Astrocyte (in vitro differentiated cells and primary cell): ENCODE results near the gene SMIM23. TPM values are rescaled to one million over a fixed set of nuclear protein-coding genes. Genes with fewer than 3 reads are reported as not detected.

ENCODE experiments used
- DNase-seq: peaks from one replicate; pipeline ENCODE4 v3.0.0-alpha.2; 2010; ENCODE audit warnings: low read depth
- FAIRE-seq: peaks from 2 replicates; lab custom pipeline; 2011; peaks lifted over from hg19 to GRCh38; lab: Jason Lieb, UNC
- H2AFZ ChIP-seq: 2 replicates; pipeline ENCODE4 v1.6.0; 2012; ENCODE audit warnings: low read depth, low read length, inconsistent platforms
- H3K27ac ChIP-seq: 2 replicates; pipeline ENCODE4 v1.5.1; 2011; ENCODE audit warnings: low read depth, low read length, inconsistent platforms
- H3K27me3 ChIP-seq: 2 replicates; pipeline ENCODE4 v1.6.0; 2011; ENCODE audit warnings: low read length, inconsistent platforms; ENCODE audit not compliant: insufficient read depth
- H3K36me3 ChIP-seq: 2 replicates; pipeline ENCODE4 v1.5.1; 2011; ENCODE audit warnings: low read length, inconsistent platforms; ENCODE audit not compliant: insufficient read depth
- H3K4me1 ChIP-seq: 2 replicates; pipeline ENCODE4 v1.5.1; 2011; ENCODE audit warnings: low read length, inconsistent platforms; ENCODE audit not compliant: insufficient read depth
- H3K4me2 ChIP-seq: 2 replicates; pipeline ENCODE4 v1.6.0; 2012; ENCODE audit warnings: low read length, inconsistent platforms
- H3K4me3 ChIP-seq: 2 replicates; pipeline ENCODE4 v1.5.1; 2011; ENCODE audit warnings: low read depth, mild to moderate bottlenecking, low read length, inconsistent platforms; ENCODE audit not compliant: insufficient read depth
- H3K79me2 ChIP-seq: 2 replicates; pipeline ENCODE4 v1.6.0; 2012; ENCODE audit warnings: mild to moderate bottlenecking, low read length, inconsistent platforms; ENCODE audit not compliant: insufficient read depth
- H3K9ac ChIP-seq: 2 replicates; pipeline ENCODE4 v1.6.0; 2012; ENCODE audit warnings: mild to moderate bottlenecking, low read length, inconsistent platforms
- H3K9me3 ChIP-seq: 2 replicates; pipeline ENCODE4 v1.5.1; 2012; ENCODE audit warnings: low read depth, mild to moderate bottlenecking, low read length, inconsistent platforms; ENCODE audit not compliant: insufficient read depth
- H4K20me1 ChIP-seq: 2 replicates; pipeline ENCODE4 v1.6.0; 2012; ENCODE audit warnings: low read length, inconsistent platforms; ENCODE audit not compliant: insufficient read depth
- H3K27ac Mint-ChIP-seq: one replicate; pipeline ENCODE4 v1.8.0; 2021; ENCODE audit warnings: mild to moderate bottlenecking, mixed read lengths; ENCODE audit not compliant: unreplicated experiment
- H3K27me3 Mint-ChIP-seq: one replicate; pipeline ENCODE4 v1.8.0; 2021; ENCODE audit warnings: low read depth, mixed read lengths; ENCODE audit not compliant: unreplicated experiment
- H3K36me3 Mint-ChIP-seq: one replicate; pipeline ENCODE4 v1.8.0; 2021; ENCODE audit warnings: low read depth, mixed read lengths; ENCODE audit not compliant: unreplicated experiment
- H3K4me1 Mint-ChIP-seq: one replicate; pipeline ENCODE4 v1.8.0; 2021; ENCODE audit warnings: low read depth, mixed read lengths; ENCODE audit not compliant: unreplicated experiment
- H3K4me3 Mint-ChIP-seq: one replicate; pipeline ENCODE4 v1.8.0; 2021; ENCODE audit warnings: mild to moderate bottlenecking, moderate library complexity, mixed read lengths; ENCODE audit not compliant: unreplicated experiment
- H3K9me3 Mint-ChIP-seq: one replicate; pipeline ENCODE4 v1.8.0; 2021; ENCODE audit warnings: mild to moderate bottlenecking, mixed read lengths; ENCODE audit not compliant: unreplicated experiment
- EZH2 ChIP-seq: IDR thresholded peaks from 2 replicates; pipeline ENCODE4 v1.6.1; 2012; ENCODE audit warnings: mild to moderate bottlenecking, low read length, inconsistent platforms; ENCODE audit not compliant: insufficient read depth
- total RNA-seq: library from RNA; stranded (reverse); gene quantifications from 2 replicates; pipeline ENCODE4 v1.2.1, GENCODE V29; 2021
- TF ChIP-seq, protein P1 (sequence below): IDR thresholded peaks from 2 replicates; pipeline ENCODE4 v1.5.1; 2011; ENCODE audit warnings: low read depth, mild to moderate bottlenecking, inconsistent platforms, low read length, moderate library complexity; ENCODE audit not compliant: insufficient read depth

The SMIM23 gene
- total RNA-seq, 1 donor from 2014 or later: not detected

DNA sequence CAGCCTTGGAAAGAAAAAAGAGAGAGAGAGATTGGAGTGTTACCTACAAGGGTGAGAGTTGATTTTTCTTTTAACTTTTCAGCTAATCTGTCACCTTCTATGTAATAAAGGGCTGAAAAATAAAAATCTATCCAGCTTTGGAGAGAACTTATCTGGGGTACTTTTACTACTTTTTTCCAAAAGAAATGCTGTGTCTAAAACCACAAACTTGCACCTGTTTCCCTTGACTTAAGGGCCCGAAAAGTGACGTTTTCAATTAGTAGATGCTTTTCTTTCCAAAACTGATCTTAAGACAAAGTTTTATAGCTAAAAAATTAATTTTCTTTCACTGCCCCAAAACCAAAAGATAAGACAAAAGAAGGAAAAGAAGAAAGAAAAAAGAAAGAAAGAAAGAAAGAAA is 48.8 kb downstream of the SMIM23 start:
- Histone ChIP-seq H3K9me3 (no peaks in the 10 kb centered on the region), H3K4me3 (no peak overlapping the region), H3K79me2 (no peaks in the 10 kb centered on the region), H3K27ac (no peak overlapping the region), H3K27me3 (no peaks in the 10 kb centered on the region), H3K9ac (no peak overlapping the region), H3K36me3 (no peaks in the 10 kb centered on the region), H2AFZ (no peak overlapping the region), H3K4me2 (no peak overlapping the region), H4K20me1 (no peaks in the 10 kb centered on the region), H3K4me1 (no peaks in the 10 kb centered on the region)
- Mint-ChIP-seq H3K27me3 (peaks cover 7% of the 10 kb centered on the region), H3K4me3 (no peak overlapping the region), H3K27ac (no peak overlapping the region), H3K9me3 (peaks cover 13% of the 10 kb centered on the region), H3K4me1 (no peaks in the 10 kb centered on the region), H3K36me3 (peaks cover 7% of the 10 kb centered on the region)
- TF ChIP-seq EZH2: no peak
- TF ChIP-seq, protein P1, sequence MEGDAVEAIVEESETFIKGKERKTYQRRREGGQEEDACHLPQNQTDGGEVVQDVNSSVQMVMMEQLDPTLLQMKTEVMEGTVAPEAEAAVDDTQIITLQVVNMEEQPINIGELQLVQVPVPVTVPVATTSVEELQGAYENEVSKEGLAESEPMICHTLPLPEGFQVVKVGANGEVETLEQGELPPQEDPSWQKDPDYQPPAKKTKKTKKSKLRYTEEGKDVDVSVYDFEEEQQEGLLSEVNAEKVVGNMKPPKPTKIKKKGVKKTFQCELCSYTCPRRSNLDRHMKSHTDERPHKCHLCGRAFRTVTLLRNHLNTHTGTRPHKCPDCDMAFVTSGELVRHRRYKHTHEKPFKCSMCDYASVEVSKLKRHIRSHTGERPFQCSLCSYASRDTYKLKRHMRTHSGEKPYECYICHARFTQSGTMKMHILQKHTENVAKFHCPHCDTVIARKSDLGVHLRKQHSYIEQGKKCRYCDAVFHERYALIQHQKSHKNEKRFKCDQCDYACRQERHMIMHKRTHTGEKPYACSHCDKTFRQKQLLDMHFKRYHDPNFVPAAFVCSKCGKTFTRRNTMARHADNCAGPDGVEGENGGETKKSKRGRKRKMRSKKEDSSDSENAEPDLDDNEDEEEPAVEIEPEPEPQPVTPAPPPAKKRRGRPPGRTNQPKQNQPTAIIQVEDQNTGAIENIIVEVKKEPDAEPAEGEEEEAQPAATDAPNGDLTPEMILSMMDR: no peak
- DNase-seq: no peak
- no peak for FAIRE-seq

- Histone ChIP-seq H3K4me1 (no peaks in the 10 kb centered on the region), H2AFZ (no peak overlapping the region)
- no peak overlapping the region for H3K27ac Mint-ChIP-seq
These were observed 49.4 kb downstream of the SMIM23 start for GRCh38 chr5:171835066-171835465.

DNA sequence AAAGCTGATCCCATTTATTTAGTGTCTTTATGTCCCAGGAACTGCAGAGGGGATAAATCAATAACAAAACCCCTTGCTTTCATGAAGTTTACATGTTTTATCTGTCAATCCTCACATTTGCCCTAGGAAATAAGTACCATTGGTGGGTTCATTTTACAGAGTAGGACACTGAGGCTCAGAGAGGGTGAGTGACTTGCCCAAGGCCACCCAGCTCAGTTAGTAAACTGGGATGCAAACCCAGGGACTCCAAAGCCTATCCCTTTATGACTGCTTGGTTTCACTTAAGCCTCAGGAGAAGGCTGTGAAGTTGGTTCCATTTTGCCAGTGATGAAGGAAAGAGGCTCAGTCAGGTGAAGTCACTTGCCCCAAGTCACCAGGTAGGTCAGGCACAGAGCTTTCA is 51.9 kb downstream of the SMIM23 start:
- H3K27ac ChIP-seq: no peak overlapping the region
- H3K9ac ChIP-seq: no peak overlapping the region
- Mint-ChIP-seq H3K27ac (no peak overlapping the region), H3K27me3 (peaks cover 11% of the 10 kb centered on the region), H3K4me3 (no peak overlapping the region), H3K4me1 (no peaks in the 10 kb centered on the region), H3K36me3 (peaks cover 14% of the 10 kb centered on the region), H3K9me3 (peaks cover 5% of the 10 kb centered on the region)
- no peaks in the 10 kb centered on the region for H3K27me3 ChIP-seq
- no peak overlapping the region for H3K4me3 ChIP-seq
- H3K9me3 ChIP-seq: no peaks in the 10 kb centered on the region
- H3K79me2 ChIP-seq: no peaks in the 10 kb centered on the region
- no peaks in the 10 kb centered on the region for H3K36me3 ChIP-seq
- H3K4me1 ChIP-seq: no peaks in the 10 kb centered on the region
- H4K20me1 ChIP-seq: no peaks in the 10 kb centered on the region
- no peak overlapping the region for H2AFZ ChIP-seq
- TF ChIP-seq, protein P1: no peak
- no peak for TF ChIP-seq EZH2
- DNase-seq: no peak
- no peak for FAIRE-seq
- H3K4me2 ChIP-seq: no peak overlapping the region

More at GRCh38 chr5:171835066-171835465, 49.4 kb downstream of the SMIM23 start:
- Histone ChIP-seq H4K20me1 (no peaks in the 10 kb centered on the region), H3K27ac (no peak overlapping the region), H3K79me2 (no peaks in the 10 kb centered on the region), H3K27me3 (no peaks in the 10 kb centered on the region), H3K4me2 (no peak overlapping the region), H3K9ac (no peak overlapping the region), H3K4me3 (no peak overlapping the region), H3K36me3 (no peaks in the 10 kb centered on the region), H3K9me3 (no peaks in the 10 kb centered on the region)
- no peak for FAIRE-seq
- H3K36me3 Mint-ChIP-seq: peaks cover 7% of the 10 kb centered on the region
- peaks cover 13% of the 10 kb centered on the region for H3K9me3 Mint-ChIP-seq
- peaks cover 7% of the 10 kb centered on the region for H3K27me3 Mint-ChIP-seq
- TF ChIP-seq, protein P1: no peak
- no peak for TF ChIP-seq EZH2
- no peaks in the 10 kb centered on the region for H3K4me1 Mint-ChIP-seq
- DNase-seq: no peak
- no peak overlapping the region for H3K4me3 Mint-ChIP-seq
